Fibroblast of lung (primary cell): ENCODE results near the gene MDK. TPM values are rescaled to one million over a fixed set of nuclear protein-coding genes. Genes with fewer than 3 reads are reported as not detected.
"Not testable (repeated sequence)": the region's sequence is repeated elsewhere in the genome, so short reads cannot be mapped to it uniquely, and the experiment has no call there.

Source experiments
- DNase-seq, 2 donors: peaks; one replicate each; pipeline versions ENCODE4 v3.0.0 to v3.0.0-alpha.2; 2010; ENCODE audit warnings: low read depth in 2 of 2
- H2AFZ ChIP-seq: 2 replicates; pipeline ENCODE4 v1.5.1; 2012; ENCODE audit warnings: low read length, control low read depth, inconsistent platforms
- H3K27ac ChIP-seq: 2 replicates; pipeline ENCODE4 v1.5.1; 2011; ENCODE audit warnings: low read length, control low read depth; ENCODE audit not compliant: insufficient read depth
- H3K27me3 ChIP-seq: 2 replicates; pipeline ENCODE4 v1.5.1; 2011; ENCODE audit warnings: mild to moderate bottlenecking, low read length; ENCODE audit not compliant: control insufficient read depth, insufficient read depth
- H3K36me3 ChIP-seq: 2 replicates; pipeline ENCODE4 v1.5.1; 2011; ENCODE audit warnings: low read length; ENCODE audit not compliant: control insufficient read depth, insufficient read depth
- H3K4me1 ChIP-seq: 2 replicates; pipeline ENCODE4 v1.5.1; 2011; ENCODE audit warnings: low read length; ENCODE audit not compliant: control insufficient read depth, insufficient read depth; ENCODE audit errors: extremely low read depth
- H3K4me2 ChIP-seq: 2 replicates; pipeline ENCODE4 v1.5.1; 2011; ENCODE audit warnings: low read length, control low read depth; ENCODE audit not compliant: insufficient read depth; ENCODE audit errors: extremely low read depth
- H3K4me3 ChIP-seq, 4 experiments: fragments of 200-600 bp in 1 of 4; sonication (generic) in 1 of 4; replicated peaks in 1 of 4; 2 replicates each; pipeline ENCODE4 v1.5.1; 2011 to 2016; ENCODE audit warnings: low read length in 4 of 4, low read depth in 3 of 4, mild to moderate bottlenecking in 3 of 4, control low read depth in 2 of 4, inconsistent platforms in 1 of 4, mixed read lengths in 1 of 4; ENCODE audit not compliant: insufficient read depth in 1 of 4; ENCODE audit errors: control extremely low read depth in 1 of 4
- H3K79me2 ChIP-seq: 2 replicates; pipeline ENCODE4 v1.5.1; 2012; ENCODE audit warnings: mild to moderate bottlenecking, low read length, inconsistent platforms; ENCODE audit not compliant: control insufficient read depth, insufficient read depth
- H3K9ac ChIP-seq: 2 replicates; pipeline ENCODE4 v1.5.1; 2011; ENCODE audit warnings: mild to moderate bottlenecking, low read length, control low read depth; ENCODE audit not compliant: insufficient read depth
- H3K9me3 ChIP-seq: 2 replicates; pipeline ENCODE4 v1.5.1; 2012; ENCODE audit warnings: low read depth, low read length; ENCODE audit not compliant: control insufficient read depth, insufficient read depth
- H4K20me1 ChIP-seq: 2 replicates; pipeline ENCODE4 v1.5.1; 2011; ENCODE audit warnings: low read length; ENCODE audit not compliant: control insufficient read depth, insufficient read depth; ENCODE audit errors: extremely low read depth
- CTCF ChIP-seq, 2 donors: IDR thresholded peaks in 1 of 2; conservative IDR thresholded peaks in 1 of 2; 1 replicate in 1 of 2; 2 replicates in 1 of 2; pipeline ENCODE4 v1.5.1; 2011 to 2012; ENCODE audit warnings: low read length in 2 of 2, control low read depth in 1 of 2, inconsistent platforms in 1 of 2, low read depth in 1 of 2, mild to moderate bottlenecking in 1 of 2
- EZH2 ChIP-seq: IDR thresholded peaks from 2 replicates; pipeline ENCODE4 v1.5.1; 2012; ENCODE audit warnings: low read length, control low read depth, mild to moderate bottlenecking; ENCODE audit errors: missing control alignments
- polyA plus RNA-seq, 2 donors: library from polyadenylated mRNA; depleted of rRNA in 1 of 2; stranded (reverse) in 1 of 2; unstranded in 1 of 2; fragments of >200 nt; gene quantifications; 2 replicates each; pipeline ENCODE4 v1.2.1, GENCODE V29; 2011 to 2012; ENCODE audit warnings: missing spikeins in 1 of 2
- total RNA-seq: library from RNA; depleted of rRNA; stranded (reverse); fragments of >200 nt; gene quantifications from 2 replicates; pipeline ENCODE4 v1.2.1, GENCODE V29; 2014

Gene MDK
- total and polyA plus RNA-seq, 2 donors (not counting 1 experiment from before 2014, with no cell fraction given) = 44.6 to 131 TPM

- H3K36me3 ChIP-seq = peaks cover 8% of the 10 kb centered on the region
- H2AFZ ChIP-seq = no peak overlapping the region
- H4K20me1 ChIP-seq = no peaks in the 10 kb centered on the region
- peak; percentile 69 to 72 for DNase-seq
- H3K79me2 ChIP-seq = no peaks in the 10 kb centered on the region
- no peaks in the 10 kb centered on the region for H3K27me3 ChIP-seq
- H3K4me1 ChIP-seq = peaks cover 6% of the 10 kb centered on the region
- H3K27ac ChIP-seq = no peak overlapping the region
- peak; percentile 85 to 97 for TF ChIP-seq CTCF (conservative IDR thresholded peaks at IDR 0.05 in 1 of 2, IDR thresholded peaks at IDR 0.05 in 1 of 2; ENCODE audit: low read depth in 1 of 2, low read length in 2 of 2)
- TF ChIP-seq EZH2 = no peak
- H3K4me3 ChIP-seq = no peak overlapping the region
- no peak overlapping the region for H3K4me2 ChIP-seq
- H3K9ac ChIP-seq = no peak overlapping the region
- no peaks in the 10 kb centered on the region for H3K9me3 ChIP-seq
These were observed 11.9 kb upstream of the MDK start for GRCh38 chr11:46369458-46370152.

- H4K20me1 ChIP-seq = no peaks in the 10 kb centered on the region
- H3K36me3 ChIP-seq = peaks cover 10% of the 10 kb centered on the region
- no peak for DNase-seq
- H3K9ac ChIP-seq = no peak overlapping the region
- H3K4me2 ChIP-seq = no peak overlapping the region
- H3K4me1 ChIP-seq = peaks cover 6% of the 10 kb centered on the region
- H2AFZ ChIP-seq = no peak overlapping the region
- TF ChIP-seq CTCF (conservative IDR thresholded peaks at IDR 0.05 in 1 of 2, IDR thresholded peaks at IDR 0.05 in 1 of 2; ENCODE audit: low read depth in 1 of 2, low read length in 2 of 2) = no peak
- no peak for TF ChIP-seq EZH2
- no peaks in the 10 kb centered on the region for H3K27me3 ChIP-seq
- H3K79me2 ChIP-seq = no peaks in the 10 kb centered on the region
- H3K4me3 ChIP-seq = no peak overlapping the region
- no peak overlapping the region for H3K27ac ChIP-seq
- H3K9me3 ChIP-seq = no peaks in the 10 kb centered on the region
These were observed 11.2 kb upstream of the MDK start for GRCh38 chr11:46370253-46370652.

- not testable (repeated sequence) for H3K27me3 ChIP-seq, H3K9me3 ChIP-seq, H4K20me1 ChIP-seq, H3K27ac ChIP-seq, DNase-seq, H3K4me1 ChIP-seq, H3K4me2 ChIP-seq, H2AFZ ChIP-seq, H3K4me3 ChIP-seq, H3K79me2 ChIP-seq, H3K9ac ChIP-seq
- peaks cover 14% of the 10 kb centered on the region for H3K36me3 ChIP-seq
These were observed 10.2 kb upstream of the MDK start for GRCh38 chr11:46371262-46371661.
